GM19463 (cell line): ENCODE measurements around the gene ETNK1.
A peak's percentile ranks its signal among the peaks of the same experiment; 100 is the strongest.

ENCODE experiments used
- ATAC-seq: cut with Tn5 transposase; IDR thresholded peaks from one replicate; pipeline ENCODE4 v1.9.1; 2021; ENCODE audit warnings: mild to moderate bottlenecking, moderate library complexity; ENCODE audit not compliant: unreplicated experiment

ETNK1 gene

DNA sequence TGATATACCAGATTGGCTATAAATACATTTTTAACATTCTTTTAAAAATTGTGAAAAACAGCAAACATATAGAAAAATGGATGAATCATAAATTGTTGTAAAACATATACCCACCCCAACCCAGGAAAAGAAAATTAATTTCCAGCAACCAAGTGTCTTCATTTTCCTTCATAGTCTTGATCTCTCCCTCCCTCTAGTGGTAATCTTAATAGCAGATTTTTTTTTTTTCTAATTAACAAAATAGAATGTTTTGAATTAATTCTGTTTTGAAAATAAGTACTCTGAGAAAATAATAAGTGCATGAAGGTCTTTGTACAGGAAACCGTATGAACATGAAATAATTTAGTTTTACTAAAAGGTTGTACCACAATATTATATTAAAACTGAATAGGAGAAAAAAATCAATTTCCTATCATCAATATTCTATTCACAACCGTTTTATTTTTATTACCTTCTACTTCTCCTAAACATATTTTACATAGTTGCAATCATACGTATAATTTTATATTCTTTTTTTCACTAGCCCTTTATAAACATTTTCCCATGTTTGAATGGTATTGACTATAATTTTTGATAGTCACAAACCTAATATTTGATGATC, 7.0 kb downstream of the ETNK1 start:
- ATAC-seq, result no peak

DNA sequence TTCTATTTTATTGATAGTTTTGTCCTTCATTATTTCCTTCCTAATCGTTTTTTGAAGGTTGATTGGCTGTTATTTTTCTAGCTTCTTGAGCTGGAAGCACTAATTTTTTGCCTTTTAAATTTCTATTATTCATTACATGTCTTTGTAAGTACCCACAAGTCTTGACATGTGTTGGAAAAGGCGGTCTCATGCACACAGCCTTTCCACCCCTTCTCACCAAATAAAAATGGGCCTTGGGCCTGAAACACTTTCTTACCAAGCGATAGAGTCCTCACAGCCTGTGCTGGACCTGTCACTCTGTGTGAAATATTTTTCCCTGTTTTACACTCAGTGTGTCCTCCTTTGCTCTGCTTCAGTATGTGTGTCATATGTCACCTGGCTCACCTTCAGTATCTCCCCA, 9.9 kb downstream of the ETNK1 start:
- ATAC-seq, result no peak

DNA sequence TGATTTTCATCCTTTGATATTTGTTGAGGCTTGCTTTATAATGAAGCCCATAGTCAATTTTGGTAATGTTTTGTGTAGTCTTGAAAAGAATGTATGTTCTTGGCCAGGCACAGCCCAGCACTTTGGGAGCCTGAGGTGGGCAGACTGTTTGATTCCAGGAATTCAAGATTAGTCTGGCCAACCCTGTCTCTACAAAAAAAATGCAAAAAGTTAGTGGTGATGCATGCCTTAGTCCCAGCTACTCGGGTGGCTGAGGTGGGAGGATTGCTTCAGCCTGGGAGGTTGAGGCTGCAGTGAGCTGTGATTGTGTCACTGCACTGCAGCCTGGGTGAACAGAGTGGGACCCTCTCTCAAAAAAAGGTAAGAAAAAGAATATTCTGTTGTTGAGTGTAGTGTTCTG, 10.8 kb downstream of the ETNK1 start:
- ATAC-seq, result no peak

DNA sequence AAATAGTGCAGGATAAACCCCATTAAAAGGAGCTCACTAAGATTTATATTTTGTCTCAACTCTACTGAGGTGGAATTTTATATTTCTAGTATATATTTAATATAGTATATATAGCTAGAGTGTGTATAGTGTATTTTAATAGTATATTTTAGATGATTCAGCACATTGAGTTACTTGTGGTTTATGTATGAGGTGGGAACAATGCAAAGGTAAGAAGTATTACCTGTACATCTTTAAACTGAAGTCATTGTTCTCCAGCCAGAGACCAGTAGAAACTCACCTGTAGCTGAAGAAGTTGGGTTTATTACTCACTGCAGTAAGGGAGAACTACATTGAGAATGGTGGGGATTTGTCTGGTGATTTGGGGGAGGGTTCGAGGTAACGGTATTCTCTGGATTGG, 15.9 kb downstream of the ETNK1 start:
- no peak for ATAC-seq

DNA sequence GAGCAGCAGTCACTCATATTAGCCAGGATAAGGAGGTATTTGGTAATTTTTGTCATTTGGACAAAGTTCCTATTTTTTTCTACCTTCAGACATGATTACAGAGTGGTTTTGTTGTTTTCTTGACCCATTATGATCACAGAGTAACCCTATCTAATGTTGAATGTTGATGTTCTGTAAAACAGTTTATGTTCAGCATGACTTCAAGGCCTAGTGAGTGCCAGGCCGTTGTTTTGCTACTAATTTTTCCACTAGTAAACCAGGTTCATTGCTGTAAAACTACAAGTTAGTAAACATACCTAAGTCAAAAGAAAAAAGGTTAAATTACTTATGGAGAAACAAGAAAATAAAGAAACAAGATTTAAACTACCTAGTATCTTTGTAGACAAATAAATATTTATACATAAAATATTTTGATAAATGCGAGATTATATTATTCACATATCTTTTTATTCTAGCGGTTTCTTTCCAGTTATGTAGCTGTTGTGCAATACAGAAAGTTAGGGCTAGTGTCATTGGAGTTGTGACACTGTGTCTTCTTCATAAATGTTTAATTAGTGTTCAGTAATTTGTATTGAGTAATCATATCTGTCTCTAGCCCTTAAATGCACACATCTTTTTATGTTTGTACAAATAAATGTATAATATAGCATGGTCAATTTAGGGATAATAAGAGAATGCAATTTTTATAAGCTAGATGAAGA, 16.5 kb downstream of the ETNK1 start:
- ATAC-seq, result no peak

DNA sequence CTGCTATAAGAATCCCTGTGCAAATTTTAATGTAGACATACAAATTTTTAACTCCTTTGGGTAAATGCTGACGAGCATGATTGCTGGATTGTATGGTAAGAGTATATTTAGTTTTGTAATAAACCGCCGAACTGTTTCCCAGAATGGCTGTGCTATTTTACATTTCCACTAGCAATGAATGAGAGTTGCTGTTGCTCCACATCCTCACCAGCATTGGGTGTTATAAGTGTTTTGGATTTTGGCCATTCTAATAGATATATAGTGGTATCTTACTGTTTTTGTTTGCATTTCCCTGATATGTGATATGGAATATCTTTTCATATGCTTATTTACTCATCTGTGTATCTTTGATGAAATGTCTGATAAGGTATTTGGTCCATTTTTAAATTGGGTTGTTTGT, 23.7 kb downstream of the ETNK1 start:
- no peak for ATAC-seq

DNA sequence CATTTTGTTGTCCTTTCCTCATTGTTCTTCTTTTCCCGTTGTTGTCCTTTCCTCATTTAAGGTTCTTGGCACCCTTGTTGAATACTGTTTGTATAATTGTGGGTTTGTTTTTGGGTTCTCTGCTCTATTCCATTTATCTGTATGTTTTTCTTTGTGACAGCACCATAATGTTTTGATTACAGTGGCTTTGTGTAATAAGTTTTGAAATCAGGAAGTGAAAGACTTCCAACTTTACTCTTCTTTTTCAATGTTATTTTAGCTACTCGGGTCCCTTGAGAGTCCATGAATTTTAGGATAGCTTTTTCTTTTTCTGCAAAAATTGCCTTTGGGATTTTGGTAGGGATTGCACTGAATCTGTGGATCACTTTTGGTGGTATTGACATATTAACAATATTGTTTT, 28.1 kb downstream of the ETNK1 start:
- ATAC-seq, result no peak

DNA sequence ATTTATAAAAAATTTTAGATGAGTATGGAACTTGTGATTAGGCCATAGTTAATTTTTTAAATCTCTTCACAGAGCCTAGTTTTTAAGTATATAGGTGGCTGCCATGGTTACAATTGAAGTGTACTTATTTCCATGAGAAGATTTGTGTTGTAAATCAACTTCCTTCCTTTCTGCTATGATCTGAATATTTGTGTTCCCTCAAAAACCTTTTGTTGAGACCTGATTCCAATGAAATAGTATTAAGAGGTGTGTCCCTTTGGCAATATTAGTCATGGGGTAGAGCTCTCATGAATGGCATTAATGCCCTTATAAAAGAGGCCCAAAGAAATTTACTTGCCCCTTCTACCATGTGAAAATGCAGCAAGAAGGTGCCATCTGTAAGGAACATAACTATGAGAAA, 28.8 kb downstream of the ETNK1 start:
- ATAC-seq, result no peak

DNA sequence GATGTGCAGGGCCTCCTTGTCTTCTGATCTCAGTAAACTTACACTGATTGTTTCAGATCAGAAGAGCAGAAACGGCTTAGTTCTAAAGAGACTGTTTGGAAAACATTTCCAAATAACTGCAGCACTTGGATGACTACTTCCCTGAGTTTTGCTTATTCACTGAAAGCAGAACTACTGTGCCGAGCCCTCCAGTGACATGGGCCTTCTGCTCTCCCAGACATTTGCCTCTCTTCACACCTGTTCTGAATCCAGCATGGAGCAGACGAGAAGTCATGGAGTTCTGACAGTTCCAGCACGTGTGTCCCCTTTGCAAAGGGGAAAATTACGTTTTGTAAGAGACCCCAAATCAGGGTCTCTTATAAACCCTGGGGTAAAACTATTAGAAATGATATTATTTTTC, 31.4 kb downstream of the ETNK1 start:
- no peak for ATAC-seq

DNA sequence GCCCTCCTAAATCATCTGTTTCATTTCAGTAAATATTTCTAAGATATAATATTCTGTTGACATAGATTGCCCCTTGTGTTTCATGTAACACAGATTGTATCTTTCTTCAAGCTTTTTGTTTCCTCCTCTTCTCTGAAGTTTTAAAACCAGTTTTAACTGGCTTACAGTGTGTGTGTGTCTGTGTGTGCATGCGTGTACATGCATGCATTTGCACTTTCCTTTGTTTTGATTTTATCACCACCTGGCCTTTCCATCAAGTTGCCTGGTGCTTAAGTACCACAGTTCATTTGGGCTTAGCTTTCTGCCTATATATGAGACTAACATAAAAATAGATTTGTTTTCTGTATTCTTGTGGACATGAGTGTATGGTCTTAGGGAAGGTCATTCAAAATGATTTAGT, 31.9 kb downstream of the ETNK1 start:
- ATAC-seq, result no peak

DNA sequence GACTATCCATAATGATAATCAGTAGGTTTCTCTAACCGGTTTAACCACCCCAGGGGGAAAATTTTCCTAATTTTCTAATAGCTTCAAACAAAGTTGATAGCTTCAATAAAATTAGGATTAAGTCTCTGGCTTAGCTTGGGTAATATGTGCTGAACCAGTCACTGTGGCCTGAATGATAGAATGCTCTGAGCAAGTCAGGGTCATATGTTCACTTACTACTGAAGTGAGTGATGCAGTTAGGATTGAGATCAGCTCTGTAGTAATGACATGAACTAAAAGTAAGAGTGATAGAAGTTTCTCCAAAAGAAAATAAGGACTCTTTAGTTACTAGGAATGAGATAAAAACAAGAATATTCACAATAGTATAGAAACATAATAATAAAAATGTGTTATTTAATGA, 32.6 kb downstream of the ETNK1 start:
- no peak for ATAC-seq

DNA sequence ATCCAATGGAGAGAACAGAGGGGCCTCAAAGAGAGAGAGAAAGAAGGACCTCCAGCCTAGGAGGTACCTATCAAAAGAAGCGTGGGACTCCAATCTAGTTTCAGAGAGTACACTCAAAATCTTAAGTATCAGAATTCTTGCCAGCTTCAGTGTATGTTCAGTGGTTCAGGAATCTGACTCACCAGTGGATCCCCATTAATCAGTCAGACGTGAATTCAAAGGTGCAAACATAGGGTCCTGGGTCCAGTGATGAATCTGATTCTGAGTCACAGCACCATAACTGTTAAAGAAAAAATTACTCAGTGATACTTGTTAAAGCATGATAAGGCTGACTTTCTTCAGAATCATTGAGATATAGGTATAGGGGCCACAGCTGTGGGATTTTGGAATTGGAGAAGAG, 33.2 kb downstream of the ETNK1 start:
- peak; percentile 59 for ATAC-seq

DNA sequence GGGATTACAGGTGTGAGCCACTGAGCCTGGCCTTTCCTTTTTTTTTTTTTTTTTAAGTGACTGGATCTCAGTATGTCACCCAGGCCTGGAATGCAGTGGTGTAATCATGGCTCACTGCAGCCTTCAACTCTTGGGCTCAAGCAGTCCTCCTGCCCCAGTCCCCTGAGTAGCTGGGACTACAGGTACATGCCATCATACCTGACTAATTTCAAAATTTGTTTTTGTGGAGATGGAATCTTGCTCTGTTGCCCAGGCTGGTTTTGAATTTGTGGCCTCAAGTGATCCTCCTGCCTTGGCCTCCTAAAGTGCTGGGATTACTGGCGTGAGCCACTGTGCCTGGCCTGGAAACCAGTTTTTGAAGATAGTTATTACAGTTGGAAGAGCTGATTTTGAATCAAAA, 37.4 kb downstream of the ETNK1 start:
- no peak for ATAC-seq

DNA sequence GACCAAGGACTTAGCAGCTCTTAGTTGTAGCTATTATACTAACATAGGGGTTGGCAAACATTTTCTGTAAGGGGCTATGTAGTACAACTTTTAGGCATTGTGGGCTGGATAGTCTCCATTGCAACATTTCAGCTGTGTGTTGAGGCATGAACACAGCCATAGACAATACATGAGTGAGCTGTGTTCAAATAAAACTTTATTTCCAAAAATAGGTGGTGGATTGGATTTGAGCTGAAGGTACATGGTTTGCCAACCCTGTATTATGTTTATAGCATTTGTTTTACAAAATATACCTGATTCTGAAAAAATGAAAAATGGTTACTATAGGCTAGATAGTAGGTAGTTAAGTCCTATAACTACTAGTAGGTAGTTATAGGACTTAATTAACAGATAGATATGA, 40.5 kb downstream of the ETNK1 start:
- no peak for ATAC-seq

DNA sequence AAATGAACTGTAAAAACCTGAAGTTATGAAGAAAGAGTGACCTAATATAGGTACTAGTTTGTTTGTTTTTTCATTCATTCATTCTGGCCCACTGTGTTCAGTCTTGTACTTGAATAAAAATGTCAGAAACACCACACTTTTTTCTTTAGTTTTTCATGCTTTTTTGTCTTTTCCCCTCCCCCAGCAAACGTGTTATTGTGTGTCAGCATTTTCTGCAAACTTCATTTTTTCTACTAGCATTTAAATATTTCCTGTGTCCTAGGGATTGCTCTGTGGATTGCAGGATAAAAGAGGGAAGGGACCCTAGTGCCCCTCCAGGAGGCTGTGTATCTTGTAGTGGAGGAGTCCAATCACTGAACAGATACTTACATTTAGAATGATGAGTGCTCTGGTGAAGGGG, 42.2 kb downstream of the ETNK1 start:
- ATAC-seq, result no peak

DNA sequence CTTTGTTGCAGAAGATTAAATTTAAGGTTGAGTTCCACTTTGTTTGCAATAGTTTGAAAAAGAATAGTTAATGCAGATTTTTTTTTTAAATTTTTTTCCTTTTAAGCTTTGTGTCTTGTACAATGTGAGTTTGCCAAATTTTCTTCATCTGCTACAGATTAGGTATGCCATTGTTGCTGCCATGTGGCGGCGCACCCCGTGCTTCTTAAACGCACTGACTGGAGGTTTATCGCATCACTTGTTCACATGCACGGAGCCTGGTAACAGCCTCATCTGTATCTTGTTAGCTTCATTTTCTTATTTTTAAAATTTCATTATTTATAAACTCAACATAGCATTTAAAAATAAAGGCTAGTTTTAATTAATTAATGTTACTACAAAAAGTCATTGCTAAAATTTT, 43.5 kb downstream of the ETNK1 start:
- no peak for ATAC-seq

DNA sequence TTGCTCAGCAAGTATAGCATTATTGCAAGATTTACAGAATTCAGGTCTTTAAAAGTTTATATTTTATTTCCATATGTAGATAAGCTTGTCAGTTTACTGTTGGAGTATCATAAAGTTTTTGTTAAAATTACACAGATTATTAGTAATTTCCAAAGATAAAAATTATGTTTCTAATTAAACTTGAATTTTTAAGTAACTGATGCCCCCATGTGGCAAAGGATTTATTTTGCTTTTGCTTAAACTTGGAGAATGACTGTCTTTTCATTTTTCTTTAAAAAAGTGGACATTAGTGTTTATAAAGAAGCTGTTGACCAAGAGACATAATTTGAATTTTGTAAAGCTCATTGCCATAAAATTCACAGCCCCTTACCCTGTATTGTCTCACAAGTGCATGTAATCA, 45.8 kb downstream of the ETNK1 start:
- ATAC-seq, result no peak

DNA sequence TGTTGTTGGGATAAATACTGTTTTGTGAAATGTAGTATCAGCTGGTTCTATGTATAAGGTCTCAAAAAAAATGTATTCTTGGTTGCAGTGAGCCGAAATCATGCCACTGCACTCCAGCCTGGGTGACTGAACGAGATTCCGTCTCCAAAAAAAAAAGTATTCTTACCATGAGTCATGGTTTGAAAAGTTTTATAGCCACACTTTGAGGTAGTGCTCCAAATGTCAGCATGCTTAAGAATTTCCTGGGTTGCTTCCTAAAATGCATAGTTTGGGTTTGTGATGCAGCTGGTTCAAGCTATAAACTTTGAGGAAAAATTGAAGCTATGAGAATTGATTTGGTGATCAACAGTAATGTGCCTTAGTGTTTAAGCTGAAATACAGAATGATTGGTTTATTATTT, 48.0 kb downstream of the ETNK1 start:
- ATAC-seq, result no peak

DNA sequence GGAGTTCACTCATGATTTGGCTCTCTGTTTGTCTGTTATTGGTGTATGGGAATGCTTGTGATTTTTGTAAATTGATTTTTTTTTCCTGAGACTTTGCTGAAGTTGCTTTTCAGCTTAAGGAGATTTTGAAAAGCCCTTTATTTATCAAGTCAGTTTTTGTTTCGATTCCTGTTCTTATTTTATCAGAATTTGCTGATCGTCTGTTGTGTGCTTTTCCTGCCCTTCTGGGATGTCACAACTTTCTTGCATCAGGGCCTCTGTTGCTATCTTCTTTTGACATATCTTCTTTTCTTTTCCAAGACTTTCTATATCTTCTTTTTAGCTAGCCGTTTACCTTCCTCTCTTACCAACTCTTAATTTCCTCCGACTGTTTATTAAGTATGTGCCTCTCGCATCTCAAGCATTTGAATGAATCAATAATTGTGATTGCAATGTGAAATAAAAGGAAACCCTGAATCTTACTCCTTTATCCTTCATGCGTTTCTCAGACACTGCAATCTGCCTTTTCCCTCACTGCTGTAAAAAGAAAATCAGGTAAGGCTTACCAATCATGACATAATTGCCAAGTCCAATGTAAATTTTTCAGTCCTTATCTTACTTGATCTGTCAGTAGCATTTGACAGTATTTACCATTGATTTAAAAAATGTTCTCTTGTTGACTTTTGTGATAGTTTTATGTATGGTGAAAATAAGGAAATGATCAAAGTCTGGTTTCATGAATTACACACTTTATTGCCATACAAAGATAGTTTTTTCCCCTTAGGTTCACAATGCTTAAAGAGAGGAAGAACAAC, 53.0 kb downstream of the ETNK1 start:
- no peak for ATAC-seq

DNA sequence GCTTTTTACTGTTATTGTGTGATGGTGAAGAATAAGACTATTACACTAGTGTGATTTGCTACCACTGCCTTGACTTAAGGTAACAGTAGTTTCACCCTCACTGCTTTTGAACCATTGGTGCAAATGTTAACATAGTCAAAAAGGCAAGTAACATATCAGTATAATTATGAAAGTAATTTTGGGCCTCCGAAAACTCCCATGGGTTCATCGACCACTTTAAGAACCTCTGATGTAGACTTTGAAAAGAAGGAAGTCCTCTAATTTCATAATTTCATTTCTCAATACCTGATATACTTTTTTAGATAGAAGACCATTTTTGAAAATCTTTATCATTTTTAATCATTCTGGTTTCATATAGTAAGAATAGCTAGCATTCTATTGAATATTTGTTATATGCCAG, 57.7 kb downstream of the ETNK1 start:
- ATAC-seq, result no peak

DNA sequence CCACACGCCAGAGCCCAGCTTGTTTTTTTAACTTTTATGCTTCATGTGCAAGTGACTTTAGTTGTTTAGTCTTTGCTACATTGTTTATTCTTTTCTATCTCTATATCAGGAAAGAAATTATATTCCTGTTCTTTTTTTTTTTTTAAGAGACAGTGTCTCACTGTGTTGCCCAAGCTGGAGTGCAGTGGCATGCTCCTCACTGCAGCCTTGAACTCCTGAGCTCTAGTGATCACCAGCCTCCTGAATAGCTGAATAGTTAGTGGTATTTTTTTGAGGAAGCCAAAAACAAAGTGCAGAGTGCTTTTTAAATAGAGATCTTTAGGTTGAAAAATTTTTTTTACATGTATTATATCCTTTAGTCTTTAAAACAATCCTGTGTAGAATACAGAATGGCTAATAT, 58.2 kb downstream of the ETNK1 start:
- no peak for ATAC-seq
